Stimulated activated CD8-positive, alpha-beta memory T cell treated with anti-CD3 and anti-CD28 coated beads, Interleukin-12 subunit alpha, Interleukin-12 subunit beta, amount 100 ng/mL, for 4 hours (primary cell): ENCODE measurements around the gene TEX14.
"Not testable (repeated sequence)": the region's sequence is repeated elsewhere in the genome, so short reads cannot be mapped to it uniquely, and the experiment has no call there.

ENCODE experiments used
- DNase-seq: peaks from one replicate; pipeline ENCODE4 v3.0.0-alpha.2; 2020; ENCODE audit warnings: low read depth

The TEX14 gene

DNA sequence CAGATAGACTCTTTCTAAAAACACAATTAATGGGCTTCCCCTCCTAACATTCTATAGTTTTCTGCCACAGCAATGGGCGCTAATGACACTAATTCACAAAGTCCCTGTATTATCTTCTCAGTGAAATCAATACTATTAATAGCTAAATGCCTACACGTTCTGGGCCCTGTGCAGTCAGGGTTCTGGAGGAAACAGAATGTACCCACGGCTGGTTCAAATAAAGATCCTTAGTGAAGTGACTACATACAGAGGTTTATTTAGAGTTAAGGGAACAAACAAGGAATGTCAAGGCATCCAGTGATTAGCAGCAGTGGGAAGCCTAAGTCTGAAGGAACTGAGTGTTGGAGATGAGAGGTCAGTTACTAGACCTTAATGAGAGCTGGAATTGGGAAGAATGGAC is 133.9 kb downstream of the TEX14 start:
- DNase-seq = no peak

DNA sequence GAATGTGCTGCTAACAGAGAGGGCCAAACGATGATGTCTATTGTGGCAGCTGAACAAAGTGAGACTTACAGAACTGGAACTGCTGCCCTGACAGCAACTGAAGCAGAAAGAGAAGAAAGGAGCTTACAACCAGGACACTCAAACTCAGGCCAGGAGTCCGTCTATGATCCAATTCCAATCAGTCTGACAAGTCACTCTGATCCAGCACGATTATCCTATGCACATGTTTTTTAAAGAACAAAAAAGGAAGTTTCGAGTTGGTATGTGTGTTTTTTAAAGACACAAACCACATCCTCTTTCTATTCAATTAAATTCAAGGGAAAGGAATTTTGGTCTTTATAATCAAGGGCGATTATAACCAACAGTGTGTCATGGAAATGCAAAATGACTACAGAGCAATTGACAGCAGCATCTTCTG is 135.0 kb downstream of the TEX14 start:
- no peak for DNase-seq

DNA sequence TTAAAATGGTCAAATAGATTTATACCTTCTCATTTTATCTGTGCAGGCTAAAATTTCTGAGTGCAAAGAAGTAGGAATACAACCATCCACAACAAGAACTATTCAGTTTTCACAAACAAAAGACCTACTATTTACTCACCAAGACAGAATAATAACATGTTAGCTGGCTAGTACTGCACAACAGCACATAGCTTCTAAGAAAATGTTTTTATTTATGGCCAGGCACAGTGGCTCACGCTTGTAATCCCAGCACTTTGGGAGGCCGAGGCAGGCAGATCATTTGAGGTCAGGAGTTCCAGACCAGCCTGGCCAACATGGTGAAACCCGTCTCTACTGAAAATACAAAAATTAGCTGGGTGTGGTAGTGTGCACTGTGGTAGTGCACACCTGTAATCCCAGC is 136.7 kb downstream of the TEX14 start:
- not testable (repeated sequence) for DNase-seq

DNA sequence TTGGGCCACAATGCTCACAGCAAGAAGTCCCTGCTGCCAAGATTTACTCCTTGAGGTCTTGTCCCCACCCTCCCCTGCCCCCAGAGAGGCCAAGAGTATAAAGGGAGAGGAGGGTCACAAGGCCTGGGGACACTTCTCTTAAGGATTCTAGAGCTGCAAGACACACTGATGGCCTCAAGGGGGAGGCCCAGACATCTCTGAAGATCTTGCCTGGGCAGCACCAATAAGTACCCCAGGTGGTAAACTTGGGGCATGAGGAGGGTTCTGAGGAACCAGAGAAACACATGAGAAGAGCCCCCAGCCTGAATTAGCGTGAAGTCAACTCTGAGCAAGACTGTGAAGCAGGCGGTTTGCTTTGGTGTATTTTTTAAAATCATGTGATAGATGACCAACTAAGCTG is 150.6 kb downstream of the TEX14 start:
- no peak for DNase-seq

- DNase-seq = no peak
Observed at GRCh38 chr17:58539698-58540097, 152.1 kb downstream of the TEX14 start.

- DNase-seq = no peak
Observed at GRCh38 chr17:58538811-58539409, 152.9 kb downstream of the TEX14 start.

- DNase-seq = no peak
Observed at GRCh38 chr17:58537266-58537665, 154.6 kb downstream of the TEX14 start.

GRCh38 chr17:58536542-58536941 is 155.3 kb downstream of the TEX14 start:
- no peak for DNase-seq

DNA sequence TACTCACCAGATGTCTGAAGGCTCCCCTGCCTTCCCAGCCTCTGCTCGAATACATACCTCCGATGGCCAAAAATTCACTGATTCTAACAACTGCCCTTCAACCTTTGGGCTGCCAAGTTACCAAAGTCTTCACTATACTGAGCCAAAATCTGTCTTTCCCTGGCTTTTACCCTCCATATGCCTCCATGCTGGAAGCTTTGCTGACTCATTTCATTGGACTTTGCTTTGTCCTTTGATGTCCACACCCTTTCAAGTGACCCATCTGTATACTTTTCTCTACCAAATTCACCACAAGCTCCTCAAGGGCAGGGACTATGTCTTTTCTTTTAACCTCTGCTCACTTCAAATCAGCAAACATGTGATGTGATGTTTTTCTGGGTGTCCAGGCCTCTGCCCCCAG is 156.4 kb downstream of the TEX14 start:
- no peak for DNase-seq

DNA sequence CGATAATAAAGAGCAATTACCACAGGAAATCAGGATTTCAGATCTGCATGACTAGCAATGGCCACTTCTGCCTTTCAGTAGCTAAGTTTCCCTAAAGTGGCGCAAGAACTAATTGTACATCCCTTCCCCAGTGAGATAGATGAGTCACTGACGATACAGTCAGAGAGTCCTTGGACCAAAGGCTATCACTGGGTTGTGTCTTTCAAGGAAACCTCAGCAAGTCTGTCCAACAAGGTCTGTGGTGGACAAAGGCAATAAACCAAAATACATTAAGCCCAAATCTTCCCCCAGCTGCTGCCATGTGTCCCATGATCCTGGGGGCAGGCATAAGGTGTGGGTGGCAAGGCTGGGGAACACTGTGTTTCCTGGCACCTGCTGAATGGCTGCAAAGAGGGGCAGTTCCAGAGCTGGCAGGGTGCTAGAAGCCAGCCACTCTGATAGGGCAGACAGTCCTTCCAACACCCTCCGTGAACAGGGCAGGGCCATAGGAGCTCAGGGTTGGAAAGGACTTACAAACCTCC is 156.9 kb downstream of the TEX14 start:
- no peak for DNase-seq

- no peak for DNase-seq
Observed at GRCh38 chr17:58534331-58534730, 157.5 kb downstream of the TEX14 start.

GRCh38 chr17:58533616-58534188 is 158.1 kb downstream of the TEX14 start:
- no peak for DNase-seq

GRCh38 chr17:58532555-58532951 is 159.3 kb downstream of the TEX14 start:
- no peak for DNase-seq

- DNase-seq = peak; percentile 48
Observed at GRCh38 chr17:58531661-58532554, 159.9 kb downstream of the TEX14 start.

- DNase-seq = no peak
Observed at GRCh38 chr17:58531122-58531521, 160.7 kb downstream of the TEX14 start.

DNA sequence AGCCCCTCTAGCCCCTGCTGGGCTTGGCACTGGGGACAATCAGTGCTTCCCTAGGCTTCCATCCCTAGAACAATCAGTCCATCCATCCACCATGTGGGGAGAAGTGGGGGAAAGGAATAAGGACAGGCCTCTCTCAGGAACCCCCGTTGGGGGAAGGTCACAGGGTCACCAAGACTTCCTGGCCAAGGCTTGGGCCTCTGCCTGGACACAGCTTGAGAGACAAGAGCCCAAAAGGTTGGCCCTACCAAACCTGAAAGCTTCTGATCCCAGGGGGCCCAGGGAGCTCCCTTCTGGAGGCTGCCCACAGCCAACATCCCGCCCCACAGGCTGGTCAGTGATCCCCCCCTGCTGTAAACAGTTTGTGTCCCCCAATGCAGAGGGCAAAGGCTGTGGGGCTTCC is 161.2 kb downstream of the TEX14 start:
- no peak for DNase-seq

DNA sequence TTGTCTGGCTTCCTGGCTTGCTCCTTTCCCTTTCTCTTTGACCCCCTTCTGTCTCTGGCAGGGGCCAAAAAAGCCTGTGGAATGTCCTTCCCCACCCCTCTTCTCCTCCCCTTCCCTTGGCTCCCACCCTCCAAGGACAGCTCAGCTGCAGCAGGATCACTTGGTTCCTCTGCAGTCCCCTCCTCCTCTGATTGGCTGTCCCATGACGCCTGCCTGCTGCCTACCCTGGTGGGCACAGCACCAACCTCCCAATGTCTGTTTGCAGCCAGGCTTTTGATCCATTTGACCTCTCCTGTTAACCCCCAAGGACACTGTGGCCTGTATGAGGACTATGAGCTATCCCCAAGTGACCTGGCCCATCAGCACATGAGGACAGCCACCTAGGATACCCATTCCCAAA is 162.6 kb downstream of the TEX14 start:
- no peak for DNase-seq

GRCh38 chr17:58528443-58528842 is 163.4 kb downstream of the TEX14 start:
- no peak for DNase-seq

- no peak for DNase-seq
Observed at GRCh38 chr17:58527949-58528348, 163.9 kb downstream of the TEX14 start.

- no peak for DNase-seq
Observed at GRCh38 chr17:58527306-58527705, 164.5 kb downstream of the TEX14 start.

DNA sequence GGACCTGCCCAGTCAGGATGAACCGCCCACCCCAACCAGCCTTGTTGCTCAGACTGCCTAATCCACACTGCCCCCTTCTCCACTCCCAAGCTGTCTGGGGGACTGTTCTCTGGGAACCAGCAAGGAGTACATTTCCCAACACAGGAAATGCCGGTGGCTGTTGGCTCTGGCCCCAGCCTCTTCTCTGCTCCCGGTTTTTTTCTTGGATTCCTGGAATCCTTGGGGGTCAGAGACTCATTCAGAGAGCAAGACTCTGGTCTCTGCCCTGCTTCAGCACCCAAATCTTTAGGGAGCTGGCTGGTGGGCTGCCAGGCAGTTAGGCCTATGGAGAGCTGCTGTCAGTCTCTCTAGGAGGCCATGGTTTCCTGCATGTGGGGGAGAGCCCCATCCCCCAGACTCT is 166.6 kb downstream of the TEX14 start:
- no peak for DNase-seq

DNA sequence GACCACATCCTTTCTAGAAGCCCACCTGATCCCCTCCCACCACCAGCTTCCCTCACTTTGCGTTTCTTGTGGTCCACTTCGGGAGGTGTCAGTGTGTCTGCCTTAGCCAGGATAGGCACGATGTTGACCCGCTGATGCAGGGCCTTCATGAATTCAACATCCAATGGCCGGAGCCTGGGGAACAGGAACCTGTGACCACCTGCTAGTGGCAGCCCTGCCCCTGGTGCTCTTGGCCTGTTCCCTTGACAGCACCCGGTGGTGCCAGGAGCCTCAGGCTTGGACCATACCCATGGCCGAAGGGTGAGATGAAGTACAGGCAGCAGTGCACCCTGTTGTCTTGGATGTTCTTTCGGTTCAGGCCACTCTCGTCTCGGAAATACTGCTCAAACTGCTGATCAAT is 170.2 kb downstream of the TEX14 start:
- no peak for DNase-seq

- no peak for DNase-seq
Observed at GRCh38 chr17:58520843-58521430, 170.9 kb downstream of the TEX14 start.
